DND-41 (cell line): ENCODE measurements around the gene AUP1.

Experiments used
- ATAC-seq: fragments of 200-7000 bp; cut with Tn5 transposase; 3 replicates; pipeline ENCODE4 v1.9.1; 2021; ENCODE audit warnings: low read depth; ENCODE audit not compliant: insufficient read depth
- DNase-seq: peaks from one replicate; pipeline ENCODE4 v3.0.0-alpha.2; 2020
- H2AFZ ChIP-seq: 2 replicates; pipeline ENCODE4 v1.6.0; 2012; ENCODE audit warnings: low read depth, low read length
- H3K27ac ChIP-seq: 2 replicates; pipeline ENCODE4 v1.5.1; 2012; ENCODE audit warnings: low read length, inconsistent platforms
- H3K27me3 ChIP-seq: fragments of 200-600 bp; sonication (generic); 2 replicates; pipeline ENCODE4 v1.6.0; 2012; ENCODE audit warnings: low read length, mild to moderate bottlenecking, inconsistent platforms; ENCODE audit not compliant: insufficient read depth, poor library complexity
- H3K36me3 ChIP-seq: 2 replicates; pipeline ENCODE4 v1.5.1; 2012; ENCODE audit warnings: low read length, inconsistent platforms; ENCODE audit not compliant: insufficient read depth
- H3K4me1 ChIP-seq: 2 replicates; pipeline ENCODE4 v1.5.1; 2012; ENCODE audit warnings: mild to moderate bottlenecking, low read length; ENCODE audit not compliant: insufficient read depth
- H3K4me2 ChIP-seq: 2 replicates; pipeline ENCODE4 v1.6.0; 2012; ENCODE audit warnings: mild to moderate bottlenecking, moderate library complexity, low read length, inconsistent platforms; ENCODE audit not compliant: insufficient read depth
- H3K4me3 ChIP-seq, 2 experiments: fragments of 200-600 bp in 1 of 2; shearing (Covaris generic) in 1 of 2; 2 replicates each; pipeline ENCODE4 v1.5.1; 2012 to 2016; ENCODE audit warnings: inconsistent platforms in 2 of 2, low read length in 2 of 2, mild to moderate bottlenecking in 2 of 2, low read depth in 1 of 2, moderate library complexity in 1 of 2
- H3K79me2 ChIP-seq: 2 replicates; pipeline ENCODE4 v1.6.0; 2012; ENCODE audit warnings: low read length, inconsistent platforms; ENCODE audit not compliant: insufficient read depth
- H3K9ac ChIP-seq: 2 replicates; pipeline ENCODE4 v1.6.0; 2012; ENCODE audit warnings: low read depth, mild to moderate bottlenecking, inconsistent platforms, low read length, moderate library complexity
- H3K9me3 ChIP-seq: 2 replicates; pipeline ENCODE4 v1.5.1; 2012; ENCODE audit warnings: low read length, moderate library complexity, mild to moderate bottlenecking, inconsistent platforms; ENCODE audit not compliant: insufficient read depth, severe bottlenecking
- H4K20me1 ChIP-seq: 2 replicates; pipeline ENCODE4 v1.6.0; 2012; ENCODE audit warnings: low read length; ENCODE audit not compliant: insufficient read depth
- CTCF ChIP-seq: IDR thresholded peaks from 2 replicates; pipeline ENCODE4 v1.5.1; 2012; ENCODE audit warnings: borderline replicate concordance, low read length, moderate library complexity, mild to moderate bottlenecking; ENCODE audit not compliant: poor library complexity, severe bottlenecking; ENCODE audit errors: extremely low read depth
- EZH2 ChIP-seq: IDR thresholded peaks from 3 replicates; pipeline ENCODE4 v1.6.1; 2012; ENCODE audit warnings: borderline replicate concordance, low read depth, mild to moderate bottlenecking, moderate library complexity, low read length, inconsistent platforms; ENCODE audit not compliant: severe bottlenecking

AUP1 gene

DNA sequence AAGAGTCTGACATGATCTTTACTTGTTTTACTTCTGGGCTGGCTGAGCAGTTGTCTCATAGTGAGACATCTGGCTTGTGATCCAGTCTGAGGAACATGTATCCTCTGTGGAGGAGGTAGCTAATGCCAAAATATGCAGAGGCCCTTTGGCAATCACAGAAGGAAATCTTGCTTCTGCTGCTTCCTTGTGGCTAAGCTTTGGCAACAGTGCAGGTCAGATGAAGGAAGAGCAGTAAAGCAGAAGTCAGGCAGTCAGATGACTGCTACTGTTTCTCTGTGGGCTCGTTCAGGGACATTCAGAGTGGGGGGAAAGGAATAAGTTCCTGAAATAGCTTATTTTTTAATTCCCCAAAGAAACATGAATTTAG is 47.3 kb upstream of the AUP1 start:
- Histone ChIP-seq H2AFZ (no peak overlapping the region), H3K36me3 (no peaks in the 10 kb centered on the region), H3K27ac (no peak overlapping the region), H3K9ac (no peak overlapping the region), H3K4me2 (no peak overlapping the region), H3K9me3 (no peaks in the 10 kb centered on the region), H3K27me3 (no peaks in the 10 kb centered on the region), H3K79me2 (no peaks in the 10 kb centered on the region), H4K20me1 (no peaks in the 10 kb centered on the region), H3K4me3 (no peak overlapping the region), H3K4me1 (peaks cover 16% of the 10 kb centered on the region)
- DNase-seq: no peak
- ATAC-seq: no peak
- TF ChIP-seq EZH2 (no peak), CTCF (no peak)

DNA sequence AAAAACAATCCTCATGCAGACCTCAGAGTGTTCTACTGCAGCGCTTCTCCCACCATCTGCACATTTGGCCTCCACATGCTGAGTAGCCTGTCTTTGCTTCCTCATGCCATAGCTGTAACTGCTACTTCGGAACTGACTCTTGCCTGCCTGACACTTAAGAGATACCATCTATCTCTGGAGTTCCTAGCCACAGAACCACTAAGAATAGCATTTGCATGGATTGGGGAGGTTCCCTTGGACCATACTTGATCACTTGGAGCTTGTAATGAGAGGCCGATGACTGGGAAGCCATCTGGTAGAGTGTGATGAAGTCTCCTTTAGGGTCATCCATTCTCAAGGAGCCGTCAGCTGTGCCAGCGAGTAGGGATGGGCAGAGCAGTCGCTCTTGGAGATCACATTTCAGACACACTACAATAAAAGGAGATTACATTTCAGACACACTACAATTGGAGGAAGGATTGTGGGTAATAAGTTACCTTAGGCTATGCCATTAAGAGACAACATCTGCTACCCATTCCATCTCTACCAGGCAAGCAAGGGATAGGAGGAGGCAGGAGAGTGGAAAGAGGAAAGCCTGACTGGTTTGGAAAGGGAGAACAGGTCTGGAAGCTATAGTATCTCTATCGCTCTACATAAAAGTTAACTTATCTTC is 46.8 kb upstream of the AUP1 start:
- no peak overlapping the region for H2AFZ ChIP-seq
- H3K79me2 ChIP-seq: no peaks in the 10 kb centered on the region
- no peaks in the 10 kb centered on the region for H3K36me3 ChIP-seq
- ATAC-seq (no peak), DNase-seq (no peak)
- no peak overlapping the region for H3K4me3 ChIP-seq
- H4K20me1 ChIP-seq: no peaks in the 10 kb centered on the region
- no peaks in the 10 kb centered on the region for H3K27me3 ChIP-seq
- no peak overlapping the region for H3K9ac ChIP-seq
- H3K9me3 ChIP-seq: no peaks in the 10 kb centered on the region
- H3K4me2 ChIP-seq: no peak overlapping the region
- H3K4me1 ChIP-seq: peaks cover 16% of the 10 kb centered on the region
- no peak for TF ChIP-seq CTCF
- no peak for TF ChIP-seq EZH2
- H3K27ac ChIP-seq: no peak overlapping the region

GRCh38 chr2:74575320-74575719 is 45.8 kb upstream of the AUP1 start:
- H3K4me3 ChIP-seq: no peak overlapping the region
- no peak for TF ChIP-seq CTCF
- TF ChIP-seq EZH2: no peak
- no peaks in the 10 kb centered on the region for H4K20me1 ChIP-seq
- H3K27me3 ChIP-seq: no peaks in the 10 kb centered on the region
- peaks cover 16% of the 10 kb centered on the region for H3K4me1 ChIP-seq
- DNase-seq (no peak), ATAC-seq (no peak)
- H3K9ac ChIP-seq: no peak overlapping the region
- no peaks in the 10 kb centered on the region for H3K36me3 ChIP-seq
- H3K9me3 ChIP-seq: no peaks in the 10 kb centered on the region
- no peak overlapping the region for H3K4me2 ChIP-seq
- H3K79me2 ChIP-seq: no peaks in the 10 kb centered on the region
- H3K27ac ChIP-seq: no peak overlapping the region
- 0 out of 2 replicates have a peak overlapping the region, but pooled peaks have one; percentile 2 for H2AFZ ChIP-seq
